Stimulated activated CD8-positive, alpha-beta memory T cell treated with anti-CD3 and anti-CD28 coated beads, Interleukin-4, amount 100 ng/mL, for 1 hour (primary cell): ENCODE results near the gene CDT1.
"Not testable (repeated sequence)": the region's sequence is repeated elsewhere in the genome, so short reads cannot be mapped to it uniquely, and the experiment has no call there.

Source experiments
- DNase-seq, 2 donors: peaks; one replicate each; pipeline ENCODE4 v3.0.0-alpha.2; 2020; ENCODE audit warnings: low read depth in 2 of 2, low spot score in 1 of 2

CDT1 gene

DNA sequence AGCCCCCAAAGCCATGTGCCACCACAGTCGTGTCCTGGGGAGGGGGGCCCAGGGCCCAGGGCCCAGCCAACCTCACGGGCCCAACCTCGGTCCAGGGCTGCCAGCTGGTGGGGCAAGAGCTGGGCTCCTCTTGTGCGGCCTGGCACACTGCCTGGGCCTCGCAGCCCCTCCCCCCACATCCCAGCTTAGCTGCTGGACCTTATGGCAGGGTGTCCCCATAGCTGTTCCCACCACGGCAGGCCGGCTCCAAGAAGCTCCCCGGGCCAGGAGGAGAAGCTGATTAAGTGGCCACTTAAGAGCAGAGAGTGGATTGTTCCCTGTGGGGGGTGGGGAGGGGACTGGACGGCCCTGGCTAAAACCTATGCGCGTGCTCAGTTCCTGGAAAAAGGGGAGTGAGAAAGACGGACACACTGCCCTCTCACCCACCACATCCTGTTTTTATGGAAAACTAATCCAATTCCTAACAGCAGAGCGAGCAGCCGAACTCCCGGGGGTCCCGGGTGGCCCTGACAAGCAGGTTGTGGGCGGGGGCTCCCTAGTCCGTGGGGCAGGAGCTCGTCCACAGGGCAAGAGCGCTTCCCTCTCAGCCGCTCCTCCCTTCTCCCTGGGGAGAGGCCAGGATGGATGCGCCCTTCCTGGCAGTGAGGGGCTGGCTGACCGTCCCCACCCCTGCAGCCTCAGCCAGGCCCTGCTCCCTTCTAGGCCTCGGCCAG lies 35.4 kb upstream of the CDT1 start:
- DNase-seq: no peak

DNA sequence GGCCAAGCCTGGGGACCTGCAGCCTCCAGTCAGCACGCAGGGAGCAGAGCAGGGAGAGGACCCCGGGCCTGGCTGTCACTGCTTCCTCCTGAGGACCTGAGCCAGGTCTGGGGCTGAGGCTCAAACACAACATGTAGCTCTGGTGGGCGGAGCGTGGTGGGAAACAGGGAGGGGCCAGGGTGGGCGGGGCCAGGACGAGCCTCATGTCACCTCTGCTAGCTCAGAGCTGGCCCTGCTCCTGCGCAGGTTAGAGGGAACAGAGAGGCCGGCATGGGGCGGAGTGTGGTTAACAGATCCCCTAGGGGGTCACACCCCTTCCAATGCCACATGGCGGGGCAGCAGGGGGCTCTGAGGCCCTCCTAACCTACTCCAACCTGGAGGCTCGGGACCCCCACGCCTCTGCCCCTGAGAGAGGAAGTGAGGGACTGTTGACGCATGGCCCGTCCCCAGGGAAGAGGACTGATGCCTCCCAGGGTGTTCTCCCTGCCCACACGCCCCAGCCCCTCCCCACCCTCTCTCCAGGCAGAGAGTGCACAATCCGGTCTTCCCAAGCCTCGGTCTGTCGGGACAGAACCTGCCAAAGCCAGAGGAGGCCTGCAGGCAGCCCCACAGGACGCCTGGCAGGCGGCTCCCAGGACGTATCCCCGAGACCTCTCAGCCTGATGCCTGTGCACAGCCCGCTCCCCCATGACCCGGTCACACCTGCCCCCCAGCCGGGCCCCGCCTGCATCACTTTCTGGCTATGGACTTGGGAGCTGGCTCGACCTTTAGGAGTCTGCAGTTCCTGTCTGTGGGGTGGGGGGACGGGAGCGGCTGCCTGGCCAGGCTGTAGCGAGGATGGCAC lies 33.8 kb upstream of the CDT1 start:
- no peak for DNase-seq

GRCh38 chr16:88770461-88771293 lies 32.9 kb upstream of the CDT1 start:
- no peak for DNase-seq

- no peak for DNase-seq
Observed at GRCh38 chr16:88771294-88771772, 32.3 kb upstream of the CDT1 start.

- not testable (repeated sequence) for DNase-seq
Observed at GRCh38 chr16:88771781-88772180, 31.8 kb upstream of the CDT1 start.

GRCh38 chr16:88772871-88773811 lies 30.4 kb upstream of the CDT1 start:
- DNase-seq: no peak

- no peak for DNase-seq
Observed at GRCh38 chr16:88773812-88774291, 29.7 kb upstream of the CDT1 start.

DNA sequence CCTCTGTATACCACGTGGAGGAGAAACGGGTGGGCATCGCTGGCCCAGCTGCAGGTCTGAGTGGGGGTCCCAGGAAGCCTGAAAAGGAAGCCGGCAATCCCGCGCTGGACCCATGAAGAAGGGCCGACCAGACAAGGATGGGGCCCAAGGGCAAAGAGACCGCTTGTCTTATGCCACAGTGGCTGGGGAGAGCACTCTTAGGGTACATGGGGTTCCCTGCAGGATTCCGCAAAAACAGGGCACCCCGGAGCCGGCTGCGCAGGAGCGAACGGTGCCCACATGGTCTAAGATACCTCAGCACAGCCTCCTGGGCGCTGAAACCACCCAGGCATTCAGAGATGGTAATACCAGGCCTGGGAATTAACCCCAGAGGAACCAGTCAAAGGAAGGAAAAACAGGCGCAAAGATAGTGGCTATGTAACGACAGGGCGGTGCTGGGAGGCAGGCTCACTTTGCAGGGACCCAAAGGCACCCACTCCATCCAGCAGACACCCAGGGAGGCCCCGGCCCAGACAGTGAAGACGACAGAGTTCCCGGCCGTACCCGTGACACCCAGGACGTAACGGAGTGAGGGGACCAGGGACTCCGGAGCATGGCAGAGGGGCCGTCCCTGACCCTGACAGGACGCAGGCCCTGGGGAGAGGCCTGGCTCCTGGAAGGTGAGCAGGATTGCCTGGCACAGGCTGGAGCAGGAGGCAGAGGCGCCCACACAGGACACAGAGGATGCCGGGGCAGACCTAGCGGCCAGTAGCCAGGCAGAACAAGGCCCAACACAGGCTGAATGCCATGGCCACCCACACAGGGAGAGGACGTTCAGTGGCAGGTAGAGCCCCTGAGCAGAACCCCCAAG lies 28.8 kb upstream of the CDT1 start:
- DNase-seq: no peak

- no peak for DNase-seq
Observed at GRCh38 chr16:88775825-88776224, 27.8 kb upstream of the CDT1 start.

DNA sequence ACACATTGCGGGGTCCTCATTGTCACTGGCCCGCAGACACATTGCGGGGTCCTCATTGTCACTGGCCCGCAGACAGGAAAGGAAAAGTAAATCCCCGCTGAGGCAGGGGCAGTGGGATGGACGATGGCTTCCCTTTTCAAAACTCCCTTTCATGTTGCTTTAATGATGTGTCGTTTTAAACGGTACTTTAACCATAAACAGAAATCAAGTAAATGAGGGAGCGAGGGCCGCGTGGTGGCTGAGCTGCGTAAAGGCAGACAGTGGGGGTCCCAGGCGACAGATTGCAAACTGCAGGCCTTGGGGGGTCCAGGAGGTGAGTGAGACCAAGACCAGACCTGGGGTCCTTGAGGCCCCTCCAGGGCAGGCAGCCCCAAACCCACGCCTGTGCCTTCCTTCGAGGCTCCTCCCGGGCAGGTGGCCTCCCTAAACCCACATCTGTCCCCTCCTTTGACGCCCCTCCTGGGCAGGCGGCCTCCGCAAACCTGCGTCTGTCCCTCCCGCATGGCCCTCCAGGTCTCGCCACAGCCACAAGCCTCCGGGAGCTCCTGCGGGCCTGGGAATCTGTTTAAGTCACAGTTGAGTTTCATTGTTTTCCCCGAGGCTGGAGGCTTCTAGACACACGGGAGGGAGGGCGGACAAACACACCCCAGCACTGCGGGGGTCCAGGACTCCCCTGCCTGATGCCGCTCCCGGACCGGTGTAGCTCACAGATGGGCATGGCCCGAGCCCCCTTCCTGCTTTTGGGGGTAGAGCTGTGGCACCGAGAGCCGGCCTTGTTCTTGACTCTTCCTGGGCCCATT lies 25.9 kb upstream of the CDT1 start:
- no peak for DNase-seq

- no peak for DNase-seq
Observed at GRCh38 chr16:88778271-88778525, 25.4 kb upstream of the CDT1 start.

DNA sequence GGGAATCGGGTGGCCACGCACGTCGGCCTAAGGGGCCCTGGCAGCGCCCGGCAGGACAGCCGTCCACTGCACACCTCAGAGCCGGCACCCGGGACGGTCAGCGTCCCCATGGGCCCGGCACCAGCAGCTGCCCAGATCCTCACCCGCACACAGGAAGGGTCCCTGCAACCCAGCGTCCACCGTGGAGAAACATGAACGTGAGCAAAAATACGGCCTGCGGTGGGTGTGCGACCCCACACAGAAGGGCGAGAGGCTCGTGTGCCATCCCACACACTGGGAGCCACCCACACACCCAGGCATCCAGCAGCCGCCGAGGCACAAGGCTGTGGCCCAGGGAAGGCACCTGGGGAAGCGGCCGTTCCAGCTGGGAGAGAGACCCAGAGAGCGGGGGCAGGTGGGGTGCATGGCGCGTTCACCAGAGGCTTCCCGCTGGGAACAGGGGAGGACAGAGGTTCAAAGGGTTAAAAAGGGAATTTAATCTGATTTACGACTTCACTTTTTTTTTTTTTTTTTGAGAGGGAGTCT lies 25.0 kb upstream of the CDT1 start:
- no peak for DNase-seq

GRCh38 chr16:88779406-88780141 lies 24.0 kb upstream of the CDT1 start:
- DNase-seq: no peak

- no peak for DNase-seq
Observed at GRCh38 chr16:88780142-88781062, 23.2 kb upstream of the CDT1 start.

DNA sequence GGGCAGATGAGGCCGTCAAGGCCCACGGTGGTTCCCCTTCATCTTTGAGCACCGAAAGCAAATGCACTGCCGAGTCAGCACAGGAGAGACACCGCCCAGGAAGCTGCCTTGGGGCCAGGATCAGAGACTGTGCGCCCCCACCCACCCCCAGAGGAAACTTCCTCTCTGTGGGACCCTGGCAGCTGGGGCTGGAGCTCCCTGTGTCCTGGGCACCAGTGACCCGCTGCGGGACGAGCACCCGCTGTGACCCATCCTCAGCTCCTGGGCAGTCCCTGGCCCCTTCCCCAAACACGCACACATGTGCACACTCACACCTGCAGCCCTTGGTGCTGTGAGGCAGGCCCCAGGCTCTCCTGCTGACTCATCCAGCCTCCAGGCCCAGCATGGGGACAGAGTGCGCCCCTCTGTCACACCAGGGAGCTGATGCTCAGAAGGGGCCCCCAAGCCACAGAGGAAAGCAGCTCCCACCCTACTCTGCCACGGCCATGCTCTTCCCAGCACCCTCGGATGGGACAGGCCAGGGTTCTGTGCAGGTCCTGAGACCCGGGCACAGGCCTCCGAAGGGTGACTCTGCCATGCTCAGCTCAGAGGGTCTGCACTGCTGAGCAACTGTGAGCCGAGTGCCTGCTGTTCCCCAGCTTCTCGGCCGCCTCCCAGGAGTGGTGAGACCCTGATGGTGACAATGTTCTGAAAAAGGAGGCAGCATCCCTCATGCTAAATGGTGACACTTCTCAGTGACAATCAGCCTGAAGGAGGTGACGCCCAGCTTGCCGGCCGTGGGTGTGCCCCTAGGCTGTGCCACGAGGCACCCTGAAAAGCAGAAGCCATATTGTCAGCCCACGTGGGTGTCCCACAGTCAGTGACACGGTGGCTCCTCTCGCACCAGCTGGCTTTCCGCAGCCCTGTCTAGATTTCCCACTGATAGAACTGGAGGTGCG lies 22.2 kb upstream of the CDT1 start:
- no peak for DNase-seq
